ENCODE results near the gene ZBTB6.

GRCh38 chr9:122951056-122951455, 37.9 kb upstream of the ZBTB6 start:
- TF ChIP-seq, protein P1, sequence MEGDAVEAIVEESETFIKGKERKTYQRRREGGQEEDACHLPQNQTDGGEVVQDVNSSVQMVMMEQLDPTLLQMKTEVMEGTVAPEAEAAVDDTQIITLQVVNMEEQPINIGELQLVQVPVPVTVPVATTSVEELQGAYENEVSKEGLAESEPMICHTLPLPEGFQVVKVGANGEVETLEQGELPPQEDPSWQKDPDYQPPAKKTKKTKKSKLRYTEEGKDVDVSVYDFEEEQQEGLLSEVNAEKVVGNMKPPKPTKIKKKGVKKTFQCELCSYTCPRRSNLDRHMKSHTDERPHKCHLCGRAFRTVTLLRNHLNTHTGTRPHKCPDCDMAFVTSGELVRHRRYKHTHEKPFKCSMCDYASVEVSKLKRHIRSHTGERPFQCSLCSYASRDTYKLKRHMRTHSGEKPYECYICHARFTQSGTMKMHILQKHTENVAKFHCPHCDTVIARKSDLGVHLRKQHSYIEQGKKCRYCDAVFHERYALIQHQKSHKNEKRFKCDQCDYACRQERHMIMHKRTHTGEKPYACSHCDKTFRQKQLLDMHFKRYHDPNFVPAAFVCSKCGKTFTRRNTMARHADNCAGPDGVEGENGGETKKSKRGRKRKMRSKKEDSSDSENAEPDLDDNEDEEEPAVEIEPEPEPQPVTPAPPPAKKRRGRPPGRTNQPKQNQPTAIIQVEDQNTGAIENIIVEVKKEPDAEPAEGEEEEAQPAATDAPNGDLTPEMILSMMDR (IDR thresholded peaks at IDR 0.05) = no peak
- no peak for TF ChIP-seq POLR2A (IDR thresholded peaks at IDR 0.05)

Data from prostate gland (tissue), 2 donors.